Neuronal stem cell (in vitro differentiated cells): ENCODE data around the gene FAF1.

Experiments used
- DNase-seq: peaks from one replicate; pipeline ENCODE4 v3.0.0-alpha.2; 2013; ENCODE audit warnings: low spot score
- H2AFZ ChIP-seq: one replicate; pipeline ENCODE4 v1.6.1; 2013; ENCODE audit warnings: mild to moderate bottlenecking, low read length, inconsistent platforms
- H2AK5ac ChIP-seq: 2 replicates; pipeline ENCODE4 v1.6.1; 2013; ENCODE audit warnings: low read depth, mild to moderate bottlenecking, inconsistent platforms, low read length, moderate library complexity, mixed read lengths
- H2BK120ac ChIP-seq: 2 replicates; pipeline ENCODE4 v1.6.1; 2013; ENCODE audit warnings: low read depth, mild to moderate bottlenecking, inconsistent platforms, low read length, moderate library complexity, mixed read lengths
- H2BK12ac ChIP-seq: one replicate; pipeline ENCODE4 v1.6.1; 2013; ENCODE audit warnings: low read length, inconsistent platforms
- H2BK15ac ChIP-seq: 2 replicates; pipeline ENCODE4 v1.6.1; 2013; ENCODE audit warnings: mild to moderate bottlenecking, low read length, inconsistent platforms, mixed read lengths
- H2BK5ac ChIP-seq: one replicate; pipeline ENCODE4 v1.6.1; 2013; ENCODE audit warnings: inconsistent platforms, mild to moderate bottlenecking, low read length, moderate library complexity
- H3K14ac ChIP-seq: one replicate; pipeline ENCODE4 v1.6.1; 2013; ENCODE audit warnings: low read length, inconsistent platforms
- H3K18ac ChIP-seq: 2 replicates; pipeline ENCODE4 v1.6.1; 2013; ENCODE audit warnings: low read length, inconsistent platforms
- H3K23ac ChIP-seq: 2 replicates; pipeline ENCODE4 v1.6.1; 2013; ENCODE audit warnings: low read depth, mild to moderate bottlenecking, mixed read lengths, low read length, inconsistent platforms; ENCODE audit not compliant: poor library complexity
- H3K27ac ChIP-seq: replicated peaks from 3 replicates; pipeline ENCODE4 v1.5.1; 2013; ENCODE audit warnings: low read length, inconsistent platforms
- H3K27me3 ChIP-seq, 3 experiments: 2 replicates each; pipeline ENCODE4 v1.6.1; 2013; ENCODE audit warnings: low read length in 3 of 3, mild to moderate bottlenecking in 2 of 3, inconsistent platforms in 1 of 3, low read depth in 1 of 3, mixed read lengths in 1 of 3, moderate library complexity in 1 of 3; ENCODE audit not compliant: control insufficient read depth in 3 of 3, insufficient read depth in 3 of 3
- H3K36me3 ChIP-seq, 2 donors: replicated peaks in 1 of 2; 2 replicates each; pipeline ENCODE4 v1.6.1; 2013; ENCODE audit warnings: low read length in 2 of 2; ENCODE audit not compliant: control insufficient read depth in 2 of 2, insufficient read depth in 2 of 2
- H3K4ac ChIP-seq: 2 replicates; pipeline ENCODE4 v1.6.1; 2013; ENCODE audit warnings: inconsistent platforms, mild to moderate bottlenecking, low read length, moderate library complexity
- H3K4me1 ChIP-seq, 2 donors: 1 replicate in 1 of 2; 2 replicates in 1 of 2; pipeline ENCODE4 v1.6.1; 2013; ENCODE audit warnings: low read length in 2 of 2, low read depth in 1 of 2; ENCODE audit not compliant: control insufficient read depth in 2 of 2, insufficient read depth in 1 of 2
- H3K4me2 ChIP-seq: one replicate; pipeline ENCODE4 v1.6.1; 2013; ENCODE audit warnings: mild to moderate bottlenecking, low read length, inconsistent platforms; ENCODE audit not compliant: insufficient read depth, poor library complexity, severe bottlenecking
- H3K4me3 ChIP-seq, 2 donors: 2 replicates each; pipeline ENCODE4 v1.5.1; 2013; ENCODE audit warnings: low read length in 2 of 2, mild to moderate bottlenecking in 2 of 2, inconsistent platforms in 1 of 2, moderate library complexity in 1 of 2
- H3K79me1 ChIP-seq: one replicate; pipeline ENCODE4 v1.6.1; 2013; ENCODE audit warnings: low read depth, mild to moderate bottlenecking, inconsistent platforms, low read length, moderate library complexity
- H3K9ac ChIP-seq: one replicate; pipeline ENCODE4 v1.6.1; 2013; ENCODE audit warnings: mild to moderate bottlenecking, low read depth, low read length, inconsistent platforms; ENCODE audit not compliant: poor library complexity
- H3K9me3 ChIP-seq, 2 donors: replicated peaks in 1 of 2; 2 replicates each; pipeline versions ENCODE3 to v1.6.1; 2013; ENCODE audit warnings: low read length in 2 of 2, mild to moderate bottlenecking in 2 of 2, inconsistent platforms in 1 of 2, low read depth in 1 of 2, mixed read lengths in 1 of 2, moderate library complexity in 1 of 2; ENCODE audit not compliant: control insufficient read depth in 2 of 2, insufficient read depth in 1 of 2
- H4K8ac ChIP-seq: one replicate; pipeline ENCODE4 v1.6.1; 2013; ENCODE audit warnings: low read depth, mild to moderate bottlenecking, inconsistent platforms, low read length, moderate library complexity
- H4K91ac ChIP-seq: one replicate; pipeline ENCODE4 v1.6.1; 2013; ENCODE audit warnings: low read length, low read depth, mild to moderate bottlenecking, inconsistent platforms; ENCODE audit not compliant: poor library complexity
- WGBS, 2 donors: extraction: QIAGEN DNeasy Blood & Tissue Kit; methylation state at CpG; one replicate each; pipeline ENCODE4 v1.1.7; 2013; ENCODE audit warnings: missing lambda C conversion rate in 2 of 2, mixed read lengths in 1 of 2; ENCODE audit not compliant: insufficient read length in 2 of 2, insufficient replicate concordance in 1 of 2; ENCODE audit errors: extremely low coverage in 2 of 2; 5-methylcytosine and 5-hydroxymethylcytosine counted together

The FAF1 gene

GRCh38 chr1:50591598-50591997, 368.5 kb downstream of the FAF1 start:
- Histone ChIP-seq H3K18ac (no peak overlapping the region), H4K91ac (no peak overlapping the region), H2BK12ac (no peak overlapping the region), H3K27me3 (no peaks in the 10 kb centered on the region), H2AK5ac (no peak overlapping the region), H3K4ac (no peak overlapping the region), H2BK120ac (no peak overlapping the region), H3K14ac (no peak overlapping the region), H3K4me1 (peaks cover 0 to 3% of the 10 kb centered on the region in 2 donors), H3K4me3 (no peak overlapping the region), H3K36me3 (peaks cover 5 to 9% of the 10 kb centered on the region in 2 donors), H3K4me2 (no peak overlapping the region), H3K9ac (no peak overlapping the region), H3K23ac (no peak overlapping the region), H3K79me1 (no peaks in the 10 kb centered on the region), H2AFZ (no peak overlapping the region), H3K9me3 (no peaks in the 10 kb centered on the region), H2BK15ac (no peak overlapping the region), H3K27ac (no peak overlapping the region), H4K8ac (no peak overlapping the region), H2BK5ac (no peak overlapping the region)
- no peak for DNase-seq
- 100% methylated on average over 1 of the region's 4 CpGs; no CpG with 5 or more reads in 1 of the 2 donors for WGBS, 2 donors

- H3K27ac ChIP-seq = no peak overlapping the region
- DNase-seq = no peak
- H3K79me1 ChIP-seq = no peaks in the 10 kb centered on the region
- H3K4me1 ChIP-seq = peaks cover 0 to 1% of the 10 kb centered on the region in 2 donors
- H3K9me3 ChIP-seq = no peaks in the 10 kb centered on the region
- H2BK12ac ChIP-seq = no peak overlapping the region
- H3K27me3 ChIP-seq = no peaks in the 10 kb centered on the region
- H3K18ac ChIP-seq = no peak overlapping the region
- no peak overlapping the region for H3K14ac ChIP-seq
- no peak overlapping the region for H4K8ac ChIP-seq
- no peak overlapping the region for H2AFZ ChIP-seq
- no peak overlapping the region for H3K4ac ChIP-seq
- H2AK5ac ChIP-seq = no peak overlapping the region
- H3K4me3 ChIP-seq = no peak overlapping the region
- H3K4me2 ChIP-seq = no peak overlapping the region
- H3K9ac ChIP-seq = no peak overlapping the region
- H2BK5ac ChIP-seq = no peak overlapping the region
- H3K36me3 ChIP-seq = peaks cover 0 to 16% of the 10 kb centered on the region in 2 donors
- no peak overlapping the region for H2BK120ac ChIP-seq
- H2BK15ac ChIP-seq = no peak overlapping the region
- no peak overlapping the region for H3K23ac ChIP-seq
- no peak overlapping the region for H4K91ac ChIP-seq
- no CpG with 5 or more reads among the region's 3 CpGs for WGBS, 2 donors
Measured at GRCh38 chr1:50582346-50582745, 377.7 kb downstream of the FAF1 start.

GRCh38 chr1:50570066-50570468, 390.0 kb downstream of the FAF1 start:
- WGBS, 2 donors = no CpG with 5 or more reads among the region's 7 CpGs
- Histone ChIP-seq H3K79me1 (peaks cover 2% of the 10 kb centered on the region), H2BK120ac (no peak overlapping the region), H3K9me3 (no peaks in the 10 kb centered on the region), H3K9ac (no peak overlapping the region), H3K14ac (no peak overlapping the region), H3K4ac (no peak overlapping the region), H3K4me1 (peaks cover 9 to 19% of the 10 kb centered on the region in 2 donors), H3K27me3 (no peaks in the 10 kb centered on the region), H2AFZ (peak overlapping the region; percentile 12), H2BK15ac (no peak overlapping the region), H3K4me2 (peak overlapping the region; percentile 15), H3K23ac (no peak overlapping the region), H3K36me3 (peaks cover 2 to 23% of the 10 kb centered on the region in 2 donors), H4K91ac (no peak overlapping the region), H4K8ac (no peak overlapping the region), H2BK12ac (no peak overlapping the region), H3K18ac (no peak overlapping the region), H2AK5ac (no peak overlapping the region), H3K4me3 (no peak overlapping the region), H2BK5ac (no peak overlapping the region), H3K27ac (no peak overlapping the region)
- peak; percentile 48 for DNase-seq

- no peak overlapping the region for H4K91ac ChIP-seq
- no peak overlapping the region for H2AK5ac ChIP-seq
- no peaks in the 10 kb centered on the region for H3K27me3 ChIP-seq
- no peak overlapping the region for H3K18ac ChIP-seq
- H3K23ac ChIP-seq = no peak overlapping the region
- H3K14ac ChIP-seq = no peak overlapping the region
- H3K27ac ChIP-seq = no peak overlapping the region
- H3K79me1 ChIP-seq = no peaks in the 10 kb centered on the region
- no peak overlapping the region for H2BK15ac ChIP-seq
- no peak overlapping the region for H2BK5ac ChIP-seq
- peaks cover 2 to 28% of the 10 kb centered on the region in 2 donors for H3K36me3 ChIP-seq
- DNase-seq = no peak
- WGBS, 2 donors = no CpG with 5 or more reads among the region's 1 CpG
- H2BK12ac ChIP-seq = no peak overlapping the region
- no peak overlapping the region for H2BK120ac ChIP-seq
- no peak overlapping the region for H2AFZ ChIP-seq
- H3K9me3 ChIP-seq = no peaks in the 10 kb centered on the region
- H3K4me1 ChIP-seq = peaks cover 9 to 19% of the 10 kb centered on the region in 2 donors
- H4K8ac ChIP-seq = no peak overlapping the region
- no peak overlapping the region for H3K4ac ChIP-seq
- no peak overlapping the region for H3K4me3 ChIP-seq
- H3K4me2 ChIP-seq = no peak overlapping the region
- H3K9ac ChIP-seq = no peak overlapping the region
Measured at GRCh38 chr1:50568782-50569181, 391.3 kb downstream of the FAF1 start.
